Activated T-cell treated with anti-CD3 and anti-CD28 coated beads for 1 hour (primary cell): Measurements from ENCODE around the gene MS4A18.
"Not testable (repeated sequence)": the region's sequence is repeated elsewhere in the genome, so short reads cannot be mapped to it uniquely, and the experiment has no call there.

Source experiments
- DNase-seq: peaks from one replicate; pipeline ENCODE4 v3.0.0-alpha.2; 2020; ENCODE audit warnings: low read depth

MS4A18 gene

DNA sequence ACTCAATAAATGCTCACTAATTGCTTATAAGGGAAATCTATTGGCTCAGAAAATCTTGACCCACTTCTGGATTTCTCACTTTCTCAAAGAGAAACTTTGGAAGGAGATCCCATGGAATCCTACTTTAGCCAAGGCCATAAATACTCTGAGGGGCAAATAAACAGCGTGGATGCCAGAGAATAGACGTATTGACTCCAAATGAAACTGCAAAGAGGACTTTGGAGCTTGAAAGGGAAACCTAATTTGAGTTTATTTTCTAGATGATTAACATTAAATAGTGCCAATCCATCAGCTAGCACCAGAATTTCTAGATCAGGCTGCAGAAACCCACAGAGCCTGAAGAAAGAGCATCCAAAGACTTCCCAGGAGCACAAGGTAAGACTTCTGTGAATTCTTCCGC is at the start of gene MS4A18:
Gene MS4A18, plus strand, starts transcription at position 301 of the 400 bp plus-strand sequence.
- DNase-seq, result no peak

GRCh38 chr11:60678231-60678630 is 46.3 kb upstream of the MS4A18 start:
- not testable (repeated sequence) for DNase-seq

DNA sequence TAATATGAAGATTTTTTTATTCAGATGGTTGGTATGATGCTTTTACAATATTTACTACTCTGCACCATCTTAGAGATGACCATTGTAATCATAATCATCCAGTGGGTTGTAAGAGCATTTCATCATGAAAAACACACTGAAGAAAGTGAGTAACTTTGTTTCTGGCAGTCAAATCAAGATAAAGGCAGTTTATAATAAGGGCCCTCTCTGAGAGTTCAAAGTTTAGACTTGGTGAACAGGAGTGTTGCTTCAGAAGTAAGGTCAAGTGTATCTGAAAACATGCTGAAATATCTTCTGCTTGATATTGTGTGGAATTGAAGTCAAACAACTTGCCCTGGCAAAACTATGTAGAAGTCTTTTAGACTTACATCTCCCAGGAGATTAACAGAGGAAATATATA is 44.6 kb upstream of the MS4A18 start:
- DNase-seq, result no peak

- DNase-seq, result no peak
Observed at GRCh38 chr11:60680455-60681119, 43.9 kb upstream of the MS4A18 start.

DNA sequence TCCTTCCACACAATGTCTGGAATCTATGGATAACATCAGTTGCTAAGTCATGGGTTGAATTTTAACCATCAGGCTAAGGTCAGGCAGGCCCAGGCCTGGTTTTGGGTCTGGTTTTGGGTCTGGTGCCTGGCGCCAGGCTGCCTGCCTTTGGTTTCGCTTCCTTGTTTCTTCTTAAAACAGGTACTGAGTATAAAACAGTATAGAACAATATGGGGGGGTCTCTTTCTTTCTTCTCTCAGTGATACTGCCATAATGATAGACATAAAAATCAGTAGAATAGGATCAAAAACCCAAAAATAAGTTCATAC is 40.0 kb upstream of the MS4A18 start:
- not testable (repeated sequence) for DNase-seq

GRCh38 chr11:60691661-60692060 is 32.9 kb upstream of the MS4A18 start:
- DNase-seq, result no peak

DNA sequence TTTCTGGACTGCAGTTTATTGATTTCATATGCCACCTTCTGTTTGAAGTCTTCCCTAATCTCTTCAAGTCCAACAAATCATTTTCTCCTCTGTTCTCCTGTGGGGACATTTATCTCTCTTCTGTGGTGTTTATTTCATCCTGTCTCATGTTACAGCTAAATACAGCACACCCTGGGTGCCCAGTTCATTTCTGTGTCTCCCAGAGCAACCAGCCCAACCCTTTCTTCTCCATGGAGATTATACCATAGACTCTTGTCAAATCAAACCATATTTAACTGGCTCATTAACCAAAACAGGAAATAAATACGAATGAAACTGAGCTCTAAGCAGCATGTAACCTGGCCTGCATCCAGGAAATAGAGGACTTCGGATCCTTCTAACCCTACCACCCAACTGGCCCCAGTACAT is 25.2 kb upstream of the MS4A18 start, which contains the start of gene MS4A8:
Gene MS4A8, plus strand, starts transcription at position 329 of the 408 bp plus-strand sequence. CDS start 1,249 bp downstream, outside the sequence.
- no peak for DNase-seq

DNA sequence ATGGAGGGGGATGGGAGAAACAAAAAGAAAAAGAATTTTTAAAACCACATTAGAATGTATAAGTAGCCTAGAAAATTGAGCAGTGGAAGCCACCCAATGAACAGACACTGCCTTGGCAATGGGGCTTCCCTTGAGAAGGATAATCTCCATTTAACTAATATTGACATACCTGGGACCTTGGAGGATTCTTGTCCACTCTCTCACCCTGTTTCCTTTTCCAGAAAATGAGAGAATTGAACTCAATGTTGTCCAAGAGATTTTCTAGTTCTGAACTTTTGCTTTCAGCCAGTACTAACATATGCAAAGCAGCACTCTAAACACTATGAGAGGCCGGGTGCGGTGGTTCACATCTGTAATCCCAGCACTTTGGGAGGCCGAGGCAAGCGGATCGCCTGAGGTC is 24.6 kb upstream of the MS4A18 start:
- DNase-seq, result no peak

DNA sequence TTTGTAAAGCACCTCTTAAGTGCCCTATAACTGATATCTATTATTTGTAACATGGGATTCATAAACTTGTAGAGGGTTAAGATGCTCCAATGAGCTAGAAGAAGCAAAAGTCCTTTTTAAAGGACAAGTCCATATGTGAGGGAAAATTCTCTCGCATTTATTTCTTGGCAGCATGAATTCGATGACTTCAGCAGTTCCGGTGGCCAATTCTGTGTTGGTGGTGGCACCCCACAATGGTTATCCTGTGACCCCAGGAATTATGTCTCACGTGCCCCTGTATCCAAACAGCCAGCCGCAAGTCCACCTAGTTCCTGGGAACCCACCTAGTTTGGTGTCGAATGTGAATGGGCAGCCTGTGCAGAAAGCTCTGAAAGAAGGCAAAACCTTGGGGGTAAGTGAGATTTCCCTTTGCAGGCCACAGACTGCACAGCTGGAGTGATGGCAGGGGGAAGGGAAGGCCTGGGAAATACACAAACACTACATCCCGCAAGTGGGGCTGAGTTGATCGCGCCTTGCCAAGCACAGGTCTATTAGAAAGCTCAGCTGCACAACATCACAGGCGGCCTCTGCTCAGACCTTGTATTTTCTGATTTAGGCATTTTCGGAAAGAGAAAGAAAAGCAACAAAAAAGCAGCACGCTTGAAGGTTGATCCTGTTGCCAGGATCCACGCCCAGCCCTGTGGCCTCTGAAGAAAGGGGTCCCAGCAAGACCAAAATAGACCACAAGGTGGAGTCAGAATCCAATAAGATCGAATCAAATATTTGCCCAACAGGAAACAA is 23.6 kb upstream of the MS4A18 start:
- DNase-seq, result no peak

DNA sequence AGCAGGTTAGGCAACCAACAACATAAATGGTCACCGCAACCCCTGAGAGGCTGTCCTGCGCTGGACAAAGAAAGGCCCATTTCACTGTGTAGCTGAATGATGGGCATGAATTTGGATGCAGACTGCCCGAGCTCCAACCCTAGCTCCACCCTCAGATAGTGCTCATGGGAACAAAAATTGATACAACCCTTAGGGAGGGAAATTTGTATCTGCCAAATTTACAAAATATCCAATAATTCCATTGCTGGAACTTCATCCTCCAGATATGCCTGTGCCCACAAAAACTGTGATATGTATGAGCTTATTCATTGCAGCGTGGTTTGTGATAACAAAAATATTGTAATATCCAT is 23.1 kb upstream of the MS4A18 start:
- no peak for DNase-seq

- no peak for DNase-seq
Observed at GRCh38 chr11:60703374-60703773, 21.1 kb upstream of the MS4A18 start.

GRCh38 chr11:60705895-60706294 is 18.6 kb upstream of the MS4A18 start:
- DNase-seq, result no peak

DNA sequence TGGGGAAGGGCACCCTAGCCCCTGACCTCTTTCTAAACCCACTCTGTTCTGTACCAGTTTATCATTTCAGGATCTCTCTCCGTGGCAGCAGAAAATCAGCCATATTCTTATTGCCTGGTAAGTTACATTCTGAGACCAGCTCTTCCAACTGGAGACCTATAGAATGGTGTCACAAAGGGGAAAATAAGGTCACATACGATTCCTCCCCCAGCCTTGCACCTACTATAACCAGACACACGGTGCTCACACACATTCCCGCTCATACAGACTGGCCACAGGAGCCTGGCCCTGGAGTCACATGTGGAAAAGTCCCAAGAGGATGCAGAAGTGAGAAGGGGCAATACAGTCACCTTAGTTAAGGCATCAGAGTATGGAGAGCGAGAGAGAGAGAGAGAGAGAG is 17.6 kb upstream of the MS4A18 start:
- no peak for DNase-seq

DNA sequence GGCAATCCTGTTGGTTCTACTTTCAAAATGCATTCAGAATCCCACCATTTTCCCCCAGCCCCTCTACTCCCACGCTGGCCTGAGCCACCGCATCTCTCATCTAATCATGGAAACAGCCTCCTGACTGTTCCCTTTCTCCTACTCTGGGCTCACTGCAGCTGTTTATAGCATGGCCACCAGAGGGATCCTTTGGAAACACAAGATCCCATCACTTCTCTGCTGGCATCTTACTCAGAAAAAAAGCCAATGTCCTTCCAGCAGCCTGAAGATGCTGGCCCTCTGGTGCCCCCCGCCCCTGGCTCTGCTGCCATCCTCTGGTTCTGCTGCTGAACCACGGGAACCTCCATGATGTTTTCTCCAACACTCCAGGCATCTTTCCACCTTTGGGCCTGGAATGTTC is 14.0 kb upstream of the MS4A18 start:
- DNase-seq, result no peak

DNA sequence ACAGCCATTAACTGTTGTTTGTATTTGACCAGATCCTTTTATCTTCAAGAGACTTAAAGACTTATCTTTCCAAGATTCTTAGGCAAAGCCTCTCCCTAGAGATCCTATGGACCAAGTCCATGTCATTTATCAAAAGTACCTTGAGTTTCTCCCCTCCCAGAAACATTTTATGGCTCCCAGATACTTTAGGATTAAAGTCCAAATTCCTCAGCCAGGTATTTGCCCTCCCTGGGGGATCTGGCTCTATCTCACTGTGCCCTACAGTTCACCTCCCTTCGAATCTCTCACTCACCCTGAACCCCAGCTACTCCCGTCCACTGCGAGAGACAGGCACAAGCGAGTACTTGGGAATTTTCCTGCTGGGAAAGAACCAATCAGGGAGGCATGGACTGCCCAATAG is 13.2 kb upstream of the MS4A18 start:
- no peak for DNase-seq

GRCh38 chr11:60713423-60713822 is 11.1 kb upstream of the MS4A18 start:
- DNase-seq, result not testable (repeated sequence)

- no peak for DNase-seq
Observed at GRCh38 chr11:60717956-60718355, 6.6 kb upstream of the MS4A18 start.

- DNase-seq, result no peak
Observed at GRCh38 chr11:60718524-60719316, 5.8 kb upstream of the MS4A18 start.

DNA sequence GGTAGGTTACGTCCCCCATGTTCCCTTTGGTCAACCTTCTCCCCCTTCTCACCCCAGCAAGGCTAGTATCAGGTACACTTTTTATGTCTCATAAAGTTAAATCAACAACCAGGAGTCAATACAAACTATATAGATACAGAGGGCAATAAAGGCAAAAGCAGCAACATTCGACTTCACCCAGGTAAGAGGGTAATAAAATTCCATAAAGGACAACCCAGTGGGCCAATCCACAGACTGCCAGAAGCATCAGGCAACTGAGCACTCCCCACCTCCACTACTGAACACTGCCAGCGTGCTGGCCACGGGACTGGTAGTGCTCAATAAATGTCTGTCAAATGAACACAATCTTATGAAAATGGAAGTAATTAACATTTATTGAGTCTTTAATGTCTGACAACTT is 5.1 kb upstream of the MS4A18 start:
- DNase-seq, result no peak

DNA sequence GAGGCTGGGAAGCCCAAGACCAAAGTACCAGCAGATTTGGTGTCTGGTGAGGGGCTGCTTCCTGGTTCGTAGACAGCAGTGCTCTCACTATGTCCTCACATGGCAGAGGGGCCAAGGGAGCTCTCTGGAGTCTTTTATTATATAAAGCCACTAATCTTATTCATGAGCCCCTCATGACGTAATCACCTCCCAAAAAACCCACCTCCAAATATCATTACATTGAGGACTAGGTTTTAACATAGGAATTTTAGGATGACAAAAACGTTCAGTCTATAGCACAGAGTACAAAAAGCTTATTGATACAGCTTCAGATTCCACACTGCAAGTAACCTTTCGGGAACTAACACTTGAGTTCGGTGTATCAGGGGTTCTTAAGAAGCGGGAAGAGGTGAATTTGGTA is 4.1 kb upstream of the MS4A18 start:
- DNase-seq, result no peak

DNA sequence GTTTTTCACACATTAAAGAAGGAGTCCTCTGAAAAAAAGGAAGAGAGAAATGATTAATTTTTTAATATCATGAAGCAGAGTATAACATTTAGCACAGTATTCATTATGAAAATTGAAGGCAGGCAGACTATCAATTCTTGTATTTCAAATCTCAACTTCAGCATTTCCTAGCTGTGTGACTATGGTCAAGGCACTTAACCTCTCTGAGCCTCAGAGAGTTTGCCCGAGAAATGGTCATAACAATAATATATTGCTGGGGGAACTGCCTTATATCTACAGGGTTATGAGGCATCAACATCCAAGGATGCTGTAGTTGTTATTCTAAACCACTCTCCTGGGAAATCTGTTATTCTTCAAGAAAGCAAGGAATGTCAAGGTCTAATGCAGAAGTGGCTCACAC is 1.1 kb downstream of the MS4A18 start:
- no peak for DNase-seq

DNA sequence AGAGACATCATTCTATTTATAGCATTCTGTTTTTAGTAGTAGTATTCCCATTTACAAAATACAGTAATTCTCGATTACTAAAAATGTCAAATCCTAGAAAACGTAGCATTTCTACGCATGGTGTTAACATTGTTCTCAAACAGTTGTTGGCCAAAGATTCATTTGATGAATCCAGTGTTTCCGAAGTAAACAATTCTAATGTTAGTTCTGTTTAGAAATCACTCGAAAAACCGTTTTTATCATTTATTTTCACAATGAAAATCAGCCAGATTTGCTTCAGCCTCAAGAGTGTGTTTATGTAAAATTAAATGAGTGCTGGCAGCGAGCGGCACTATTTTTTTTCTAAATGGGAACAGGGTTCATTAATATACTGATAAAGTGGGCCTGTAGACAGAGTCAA is 7.1 kb downstream of the MS4A18 start:
- DNase-seq, result no peak

DNA sequence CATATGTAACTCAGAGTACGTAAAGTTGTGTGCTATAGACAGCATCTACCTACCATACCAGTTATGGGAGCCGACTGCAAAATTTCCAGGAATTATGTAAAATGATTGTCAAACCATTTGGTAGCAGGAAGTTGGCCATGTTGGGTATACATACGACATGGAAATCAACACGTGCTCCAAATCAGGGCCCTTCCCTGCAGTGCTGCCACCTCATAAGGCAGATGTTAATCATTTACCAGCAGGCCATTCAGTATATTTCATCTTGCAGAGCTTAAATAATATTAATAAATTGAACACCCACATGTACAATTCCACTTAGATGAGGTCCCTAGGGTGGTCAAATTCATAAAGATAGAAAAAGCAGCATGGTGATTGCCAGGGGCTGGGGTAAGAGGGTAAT is 9.8 kb downstream of the MS4A18 start:
- DNase-seq, result no peak
